NCI-H82 treated with DMSO at 0.1 percent for 48 hours (cell line): ENCODE results near the gene THEMIS2.
A peak's percentile ranks its signal among the peaks of the same experiment; 100 is the strongest.
"Not testable (repeated sequence)": the region's sequence is repeated elsewhere in the genome, so short reads cannot be mapped to it uniquely, and the experiment has no call there.

ENCODE experiments used
- DNase-seq: peaks from one replicate; lab custom pipeline; 2025; ENCODE audit not compliant: unreplicated experiment; lab: John Stamatoyannopoulos, UW

The THEMIS2 gene

GRCh38 chr1:27872059-27872801, at the start of gene THEMIS2:
Gene THEMIS2 (plus strand): TSS chr1:27872544. CDS start chr1:27872572, 28 bp downstream.
- DNase-seq = no peak

- no peak for DNase-seq
Observed at GRCh38 chr1:27823784-27824183, 48.6 kb upstream of the THEMIS2 start.

DNA sequence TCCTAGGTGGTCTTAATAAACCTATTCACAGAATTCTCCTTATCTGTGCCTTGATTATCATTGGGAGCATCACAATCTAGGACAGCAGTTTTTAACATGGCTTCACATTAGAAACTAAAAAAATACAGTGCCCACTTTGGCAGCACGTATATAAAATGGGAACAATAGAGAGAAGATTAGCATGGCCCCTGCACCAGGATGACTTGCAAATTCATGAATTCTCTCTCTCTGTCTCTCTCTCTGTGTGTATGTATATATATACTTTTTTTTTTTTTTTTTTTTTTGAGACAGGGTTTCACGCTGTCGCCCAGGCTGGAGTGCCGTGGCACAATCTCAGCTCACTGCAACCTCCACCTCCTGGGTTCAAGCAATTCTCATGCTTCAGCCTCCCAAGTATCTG, 47.9 kb upstream of the THEMIS2 start:
- no peak for DNase-seq

DNA sequence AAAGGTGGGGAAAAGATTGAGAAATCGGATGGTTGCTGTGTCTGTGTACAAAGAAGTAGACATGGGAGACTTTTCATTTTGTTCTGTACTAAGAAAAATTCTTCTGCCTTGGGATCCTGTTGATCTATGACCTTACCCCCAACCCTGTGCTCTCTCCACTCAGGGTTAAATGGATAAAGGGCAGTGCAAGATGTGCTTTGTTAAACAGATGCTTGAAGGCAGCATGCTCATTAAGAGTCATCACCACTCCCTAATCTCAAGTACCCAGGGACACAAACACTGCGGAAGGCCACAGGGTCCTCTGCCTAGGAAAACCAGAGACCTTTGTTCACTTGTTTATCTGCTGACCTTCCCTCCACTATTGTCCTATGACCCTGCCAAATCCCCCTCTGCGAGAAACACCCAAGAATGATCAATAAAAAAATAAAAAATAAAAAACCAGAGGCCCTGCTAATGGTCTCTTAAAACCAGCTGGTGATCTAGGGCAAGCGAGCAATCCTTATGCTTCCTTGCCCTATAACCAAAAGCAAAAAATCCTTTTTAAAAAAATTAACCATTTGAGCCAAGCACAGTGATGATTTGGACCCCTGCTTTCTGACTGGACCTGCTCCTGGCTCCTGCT, 42.9 kb upstream of the THEMIS2 start:
- DNase-seq = not testable (repeated sequence)

DNA sequence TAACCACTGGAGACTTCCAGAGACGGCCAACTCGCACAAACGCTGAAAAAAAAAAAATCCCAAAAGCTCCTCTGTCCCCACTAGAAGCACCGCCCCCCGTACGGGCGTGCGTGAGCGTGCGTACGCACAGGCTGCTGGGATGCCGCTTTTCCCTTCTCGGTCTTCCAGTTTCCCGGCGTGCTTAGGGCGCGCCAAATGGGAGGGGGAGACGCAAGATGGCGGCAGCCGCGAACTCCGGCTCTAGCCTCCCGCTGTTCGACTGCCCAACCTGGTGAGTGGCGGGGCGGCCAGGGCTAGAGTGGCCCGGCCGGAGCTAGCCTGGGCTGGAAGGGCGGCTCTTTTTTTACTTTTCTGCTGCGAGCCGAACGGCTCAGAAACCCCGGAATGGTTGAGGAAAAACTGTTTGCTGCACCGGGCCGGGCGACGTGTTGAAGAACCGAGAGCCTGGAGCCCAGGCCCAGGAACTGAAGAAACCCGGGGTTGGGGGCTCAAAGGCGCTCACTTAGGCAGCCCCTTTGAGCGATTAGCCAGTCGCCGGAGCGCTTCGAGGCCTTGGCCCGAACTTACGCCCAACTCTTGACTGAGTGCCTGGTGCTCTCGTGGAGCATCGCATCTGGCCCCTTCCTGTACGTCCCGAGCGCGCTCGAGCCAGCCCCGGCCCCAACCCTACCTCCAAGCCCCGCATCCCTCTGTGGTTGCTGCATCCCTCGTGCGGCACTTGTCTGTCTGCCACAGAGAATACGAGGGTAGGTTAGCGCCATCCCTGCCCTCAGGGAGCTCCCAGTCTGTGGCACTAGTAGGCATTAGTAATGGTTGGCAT, 41.5 kb upstream of the THEMIS2 start, which contains the start of gene PPP1R8:
Gene PPP1R8, plus strand, starts transcription at position 162 of the 820 bp plus-strand sequence. Its CDS starts 54 bp downstream, at position 216.
- peak; percentile 93 for DNase-seq

- DNase-seq = no peak
Observed at GRCh38 chr1:27831568-27832410, 40.6 kb upstream of the THEMIS2 start.

DNA sequence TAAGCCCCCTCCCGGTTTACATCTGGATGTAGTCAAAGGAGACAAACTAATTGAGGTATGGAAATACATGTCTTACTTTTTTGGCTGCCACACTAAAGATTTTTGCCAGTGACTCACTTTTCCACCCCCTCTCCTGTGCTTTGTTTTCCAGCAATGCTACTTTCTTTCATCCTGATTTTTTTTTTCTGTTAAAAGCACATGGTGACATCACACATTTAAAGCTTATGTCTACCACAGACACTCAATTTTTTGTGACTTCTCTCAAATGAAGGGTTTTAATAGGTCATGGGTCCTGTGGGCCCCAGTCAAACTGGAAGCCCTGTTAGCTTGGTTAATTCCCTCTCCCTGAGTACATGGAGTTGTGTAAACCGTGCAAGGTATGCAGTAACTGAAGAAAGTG, 39.6 kb upstream of the THEMIS2 start:
- no peak for DNase-seq

- no peak for DNase-seq
Observed at GRCh38 chr1:27833470-27833869, 38.9 kb upstream of the THEMIS2 start.

GRCh38 chr1:27835046-27835445, 37.3 kb upstream of the THEMIS2 start:
- DNase-seq = no peak

DNA sequence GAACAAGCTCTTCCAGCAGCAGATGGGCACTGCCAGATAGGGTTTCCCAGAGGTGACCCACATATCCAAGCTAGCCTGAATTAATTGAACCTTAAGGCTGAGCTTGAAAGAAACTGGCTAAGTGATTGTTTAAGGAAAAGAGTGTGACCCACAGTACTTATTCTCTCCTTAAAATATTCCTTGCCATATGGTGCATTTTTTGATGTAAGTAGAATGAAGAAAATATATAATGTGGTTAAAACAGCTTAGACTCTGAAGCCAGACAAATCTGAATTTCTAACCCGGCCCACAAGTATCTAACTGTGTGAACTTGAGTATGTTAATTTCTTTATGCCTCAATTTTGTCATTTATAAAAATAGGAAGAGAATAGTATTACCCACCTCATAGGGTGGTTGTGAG, 36.8 kb upstream of the THEMIS2 start:
- no peak for DNase-seq

DNA sequence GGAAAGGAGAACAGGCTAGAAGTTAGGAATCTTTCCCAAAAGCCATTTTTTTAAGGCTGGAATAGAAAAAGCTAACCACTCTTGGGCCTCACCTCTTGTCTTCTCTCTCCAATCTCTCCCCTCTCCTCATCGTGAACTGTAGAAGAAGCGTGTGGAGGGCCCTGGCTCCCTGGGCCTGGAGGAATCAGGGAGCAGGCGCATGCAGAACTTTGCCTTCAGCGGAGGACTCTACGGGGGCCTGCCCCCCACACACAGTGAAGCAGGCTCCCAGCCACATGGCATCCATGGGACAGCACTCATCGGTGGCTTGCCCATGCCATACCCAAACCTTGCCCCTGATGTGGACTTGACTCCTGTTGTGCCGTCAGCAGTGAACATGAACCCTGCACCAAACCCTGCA, 22.4 kb upstream of the THEMIS2 start:
- DNase-seq = no peak

DNA sequence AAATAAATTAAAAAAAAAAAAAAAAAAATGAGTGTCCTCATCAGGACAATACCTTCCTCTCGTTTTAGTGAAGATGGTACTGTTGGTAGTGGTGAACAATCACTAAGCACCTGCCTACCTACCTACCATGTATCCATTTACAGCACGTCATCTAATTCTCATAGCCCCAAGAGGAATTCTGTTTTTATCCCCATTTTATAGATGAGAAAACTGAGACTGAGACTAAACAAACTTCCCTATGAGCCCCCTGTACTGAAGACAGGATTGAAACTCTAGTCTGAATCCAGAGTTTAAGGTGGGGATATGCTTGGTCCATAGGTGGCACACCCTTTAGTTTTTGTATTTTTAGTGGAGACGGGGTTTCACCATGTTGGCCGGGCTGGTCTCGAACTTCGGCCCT, 17.3 kb upstream of the THEMIS2 start:
- no peak for DNase-seq

- no peak for DNase-seq
Observed at GRCh38 chr1:27856561-27857343, 15.6 kb upstream of the THEMIS2 start.

- not testable (repeated sequence) for DNase-seq
Observed at GRCh38 chr1:27857552-27857951, 14.8 kb upstream of the THEMIS2 start.

GRCh38 chr1:27858072-27858948, 14.0 kb upstream of the THEMIS2 start:
- DNase-seq = peak; percentile 63

DNA sequence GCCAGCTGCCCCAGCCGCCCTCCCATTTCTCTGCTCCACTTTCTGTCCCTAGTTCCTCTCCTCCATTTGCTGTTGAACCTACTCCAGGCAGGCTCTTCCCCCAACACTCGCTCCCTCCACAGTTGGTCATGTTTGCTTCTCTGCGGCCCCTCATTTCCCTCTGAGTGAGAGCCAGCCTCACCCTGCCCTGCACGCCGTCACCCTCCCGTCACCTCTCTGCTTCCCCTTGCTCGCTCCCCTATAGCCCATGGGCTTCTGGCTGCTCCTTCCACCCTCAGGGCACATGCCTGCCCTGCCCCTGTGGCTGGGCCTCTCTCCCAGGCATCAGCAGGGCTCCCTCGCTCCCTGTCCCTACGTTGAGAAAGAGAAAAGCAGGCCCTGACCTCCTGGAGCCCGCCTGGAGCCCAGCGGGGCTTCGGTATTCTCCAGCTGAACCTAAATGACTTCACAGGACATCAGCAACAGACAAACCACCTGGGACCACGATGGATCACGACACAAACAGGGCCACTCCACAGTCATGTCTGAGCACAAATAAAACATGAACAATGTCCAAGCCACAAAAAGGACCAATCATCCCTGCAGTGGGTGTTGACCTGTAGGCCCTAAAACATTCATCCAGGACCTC, 13.3 kb upstream of the THEMIS2 start:
- no peak for DNase-seq

GRCh38 chr1:27861436-27861835, 10.9 kb upstream of the THEMIS2 start:
- no peak for DNase-seq

GRCh38 chr1:27862004-27862403, 10.3 kb upstream of the THEMIS2 start:
- no peak for DNase-seq
